K562 (cell line): ENCODE data around the gene HRAS. TPM values are rescaled to one million over a fixed set of nuclear protein-coding genes. Genes with fewer than 3 reads are reported as not detected.
A peak's percentile ranks its signal among the peaks of the same experiment; 100 is the strongest.

Experiments used
- ATAC-seq: fragments of 200-7000 bp; cut with Tn5 transposase; 3 replicates; pipeline ENCODE4 v1.9.1; 2020; ENCODE audit warnings: moderate library complexity
- BruUV-seq: library from RNA; stranded (reverse); fragments of 400-500 nt; replicated peaks from 2 replicates; lab custom pipeline; 2021; lab: Mats Ljungman, UMichigan
- CTCF ChIA-PET: fragments of 300-600 bp; formaldehyde crosslinking; extraction: SDS; loops from one replicate; lab custom pipeline; 2021; ENCODE audit warnings: low intra/inter-chr PET ratio; lab: Yijun Ruan, JAX
- POLR2A ChIA-PET: fragments of 300-600, 350-650 bp; sonication (Branson Sonifier 250); formaldehyde crosslinking; extraction: SDS; loops from one replicate; lab custom pipeline; 2021; ENCODE audit warnings: antibody characterized with exemption, inconsistent platforms; lab: Yijun Ruan, JAX
- DNase-seq, 4 experiments: peaks; one replicate each; pipeline versions ENCODE4 v3.0.0 to v3.0.0-alpha.2; 2011 to 2018; ENCODE audit warnings: low spot score in 3 of 4, mixed read lengths in 3 of 4; ENCODE audit errors: extremely low read depth in 1 of 4
- FAIRE-seq: peaks from 2 replicates; lab custom pipeline; 2011; peaks lifted over from hg19 to GRCh38; lab: Jason Lieb, UNC
- H2AFZ ChIP-seq: 2 replicates; pipeline ENCODE4 v1.6.0; 2011; ENCODE audit warnings: low read depth, low read length, control low read depth, inconsistent platforms
- H3K27ac ChIP-seq: fragments of 200-600 bp; 3 replicates; pipeline ENCODE4 v1.8.0; 2011; ENCODE audit warnings: low read depth, mild to moderate bottlenecking, control low read depth, inconsistent platforms, low read length, moderate library complexity, mixed read lengths; ENCODE audit errors: extremely low read depth
- H3K27me3 ChIP-seq, 2 experiments: fragments of 300-600 bp in 1 of 2; 2 replicates in 1 of 2; 3 replicates in 1 of 2; pipeline versions ENCODE4 v1.6.0 to v1.8.0; 2011; ENCODE audit warnings: inconsistent platforms in 2 of 2, low read length in 2 of 2, mild to moderate bottlenecking in 1 of 2, mixed read lengths in 1 of 2, moderate library complexity in 1 of 2; ENCODE audit not compliant: control insufficient read depth in 2 of 2, insufficient read depth in 2 of 2
- H3K36me3 ChIP-seq: fragments of 300-600 bp; 3 replicates; pipeline ENCODE4 v1.8.0; 2011; ENCODE audit warnings: mild to moderate bottlenecking, low read length, inconsistent platforms; ENCODE audit not compliant: control insufficient read depth, insufficient read depth
- H3K4me1 ChIP-seq, 2 experiments: fragments of 200-600 bp in 1 of 2; replicated peaks in 1 of 2; 2 replicates in 1 of 2; 3 replicates in 1 of 2; pipeline versions ENCODE4 v1.5.1 to v1.8.0; 2011; ENCODE audit warnings: inconsistent platforms in 2 of 2, low read length in 2 of 2, mild to moderate bottlenecking in 1 of 2, mixed read lengths in 1 of 2, moderate library complexity in 1 of 2; ENCODE audit not compliant: control insufficient read depth in 2 of 2, insufficient read depth in 2 of 2
- H3K4me2 ChIP-seq: 2 replicates; pipeline ENCODE4 v1.6.1; 2011; ENCODE audit warnings: low read length, control low read depth, inconsistent platforms, mixed read lengths; ENCODE audit not compliant: insufficient read depth
- H3K4me3 ChIP-seq: fragments of 200-600 bp; sonication (generic), shearing (Covaris generic); 2 replicates; pipeline ENCODE4 v1.5.1; 2016; ENCODE audit warnings: control low read depth, inconsistent platforms
- H3K79me2 ChIP-seq: fragments of 200-600 bp; 3 replicates; pipeline ENCODE4 v1.8.0; 2011; ENCODE audit warnings: low read length, inconsistent platforms; ENCODE audit not compliant: control insufficient read depth, insufficient read depth
- H3K9ac ChIP-seq, 2 experiments: 2 replicates each; pipeline versions ENCODE4 v1.6.0 to v1.6.1; 2011; ENCODE audit warnings: low read depth in 2 of 2, low read length in 2 of 2, control low read depth in 1 of 2, inconsistent platforms in 1 of 2, mild to moderate bottlenecking in 1 of 2, mixed read lengths in 1 of 2; ENCODE audit not compliant: insufficient read depth in 1 of 2
- H3K9me1 ChIP-seq: one replicate; pipeline ENCODE4 v1.6.0; 2011; ENCODE audit warnings: inconsistent platforms, mild to moderate bottlenecking, low read length, moderate library complexity; ENCODE audit not compliant: control insufficient read depth, insufficient read depth
- H3K9me3 ChIP-seq: replicated peaks from 2 replicates; pipeline ENCODE4 v1.5.1; 2011; ENCODE audit warnings: low read depth, low read length, inconsistent platforms; ENCODE audit not compliant: control insufficient read depth, insufficient read depth
- H4K20me1 ChIP-seq: replicated peaks from 2 replicates; pipeline ENCODE4 v1.6.1; 2011; ENCODE audit warnings: low read length, inconsistent platforms, mixed read lengths; ENCODE audit not compliant: control insufficient read depth, insufficient read depth
- CBX3 ChIP-seq, 2 experiments: IDR thresholded peaks; 1 replicate in 1 of 2; 2 replicates in 1 of 2; pipeline ENCODE4 v1.6.1; 2012; ENCODE audit warnings: inconsistent platforms in 2 of 2, low read length in 2 of 2, borderline replicate concordance in 1 of 2, control low read depth in 1 of 2
- CSDE1 ChIP-seq, 2 experiments: fragments of 450-650 bp; IDR thresholded peaks; 2 replicates each; pipeline ENCODE4 v1.6.1; 2016; ENCODE audit warnings: mild to moderate bottlenecking in 1 of 2
- FOXJ3 ChIP-seq: sonication (generic); formaldehyde crosslinking; IDR thresholded peaks from 2 replicates; pipeline ENCODE4 v1.4.0; 2020; ENCODE audit warnings: mild to moderate bottlenecking, missing genetic modification reagents
- HMGN3 ChIP-seq: IDR thresholded peaks from 2 replicates; pipeline ENCODE4 v1.6.1; 2011; ENCODE audit warnings: borderline replicate concordance, low read depth, mild to moderate bottlenecking, mixed read lengths, low read length; ENCODE audit not compliant: insufficient read length; ENCODE audit errors: extremely low read depth
- NCOA2 ChIP-seq, 2 experiments: fragments of 450-650 bp; IDR thresholded peaks; 2 replicates each; pipeline ENCODE4 v1.6.1; 2018; ENCODE audit warnings: mild to moderate bottlenecking in 2 of 2, moderate library complexity in 1 of 2; ENCODE audit not compliant: partially characterized antibody in 2 of 2
- TAF7 ChIP-seq: fragments of 450-650 bp; IDR thresholded peaks from 2 replicates; pipeline ENCODE4 v1.6.1; 2016; ENCODE audit warnings: missing genetic modification characterization, missing compliant biosample characterization
- TRIM24 ChIP-seq, 2 experiments: fragments of 450-650 bp; IDR thresholded peaks; 2 replicates each; pipeline ENCODE4 v1.6.1; 2016
- ZC3H4 ChIP-seq: sonication (generic); formaldehyde crosslinking; IDR thresholded peaks from 2 replicates; pipeline ENCODE4 v1.9.0; 2021; ENCODE audit warnings: missing genetic modification reagents, borderline replicate concordance
- ZNF263 ChIP-seq: sonication (generic); formaldehyde crosslinking; IDR thresholded peaks from 2 replicates; pipeline ENCODE4 v1.8.0; 2022; ENCODE audit warnings: mild to moderate bottlenecking, missing genetic modification reagents, borderline replicate concordance
- WGBS: fragments of 100-300 bp; shearing (Covaris generic); methylation state at CpG from one replicate; pipeline ENCODE4 v1.1.6; 2016; ENCODE audit warnings: low coverage, mixed read lengths; ENCODE audit not compliant: insufficient coverage; ENCODE audit errors: missing lambda C conversion rate; 5-methylcytosine and 5-hydroxymethylcytosine counted together
- in situ Hi-C: fragments of 300-500 bp; cut with MboI; formaldehyde crosslinking; loops from 4 replicates; pipeline ENCODE4 v1.15.0; 2018; ENCODE audit warnings: inconsistent platforms, mixed read lengths
- intact Hi-C: fragments of 100-400 bp; cut with micrococcal nuclease; formaldehyde crosslinking; loops from 2 replicates; pipeline ENCODE4 v1.14.2; 2022
- polyA plus RNA-seq, 8 experiments: library from polyadenylated mRNA; depleted of rRNA in 4 of 8; stranded (reverse) in 5 of 8; unstranded in 3 of 8; fragments of >200 nt; fragmentation: Nextera tagmentation in 2 of 8; fragmentation: Illumina TruSeq in 1 of 8; extraction: Ambion mirVana in 2 of 8; extraction: Trizol in 1 of 8; gene quantifications; 2 replicates each; pipeline versions ENCODE4 v1.2.1 to v1.2.3, GENCODE V29; 2011 to 2014; ENCODE audit warnings: inconsistent platforms in 1 of 8, missing spikeins in 1 of 8
- total RNA-seq, 7 experiments: library from RNA; depleted of rRNA in 6 of 7; stranded (reverse); fragments of >200 nt in 6 of 7; fragmentation: Illumina TruSeq in 2 of 7; extraction: Trizol in 2 of 7; gene quantifications; 2 replicates each; pipeline versions ENCODE4 v1.2.1 to v1.2.3, GENCODE V29; 2011 to 2021; ENCODE audit warnings: low replicate concordance in 1 of 7

The HRAS gene
- total and polyA plus RNA-seq, 9 of the 15 experiments (the other 6 are each of a cell fraction or from before 2014, with no cell fraction given), result 2.8 to 73.5 (median 29.6) TPM

DNA sequence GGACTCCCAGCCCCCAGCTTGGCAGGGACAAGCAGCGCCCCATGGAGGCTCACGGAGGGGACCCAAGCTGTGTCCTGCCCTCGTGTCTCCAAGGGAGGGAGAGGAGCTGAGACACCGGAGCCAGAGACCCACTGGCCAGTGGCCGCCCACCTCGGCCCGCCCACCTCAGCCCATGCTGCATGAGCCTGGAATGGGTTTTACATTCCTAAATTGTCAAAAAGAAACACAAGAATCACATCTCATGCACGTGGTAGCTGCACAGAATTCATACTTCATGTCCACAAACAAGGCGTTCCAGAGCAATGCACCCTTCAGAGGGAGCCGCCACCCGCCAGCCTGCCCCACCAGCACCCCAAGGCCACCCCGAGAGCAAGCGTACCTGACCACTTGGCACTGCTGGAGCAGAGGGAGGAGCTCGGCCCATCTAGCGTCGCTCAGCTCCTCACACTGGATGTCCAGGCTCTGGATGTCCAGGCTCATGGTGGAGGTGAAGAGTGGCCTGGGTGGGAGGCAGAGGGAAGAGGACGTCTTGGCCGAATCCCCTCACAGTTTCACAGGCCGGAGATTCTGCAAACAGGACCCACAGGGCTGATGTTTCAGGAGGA is 33.6 kb downstream of the HRAS start:
- H3K4me3 ChIP-seq, result no peak overlapping the region

DNA sequence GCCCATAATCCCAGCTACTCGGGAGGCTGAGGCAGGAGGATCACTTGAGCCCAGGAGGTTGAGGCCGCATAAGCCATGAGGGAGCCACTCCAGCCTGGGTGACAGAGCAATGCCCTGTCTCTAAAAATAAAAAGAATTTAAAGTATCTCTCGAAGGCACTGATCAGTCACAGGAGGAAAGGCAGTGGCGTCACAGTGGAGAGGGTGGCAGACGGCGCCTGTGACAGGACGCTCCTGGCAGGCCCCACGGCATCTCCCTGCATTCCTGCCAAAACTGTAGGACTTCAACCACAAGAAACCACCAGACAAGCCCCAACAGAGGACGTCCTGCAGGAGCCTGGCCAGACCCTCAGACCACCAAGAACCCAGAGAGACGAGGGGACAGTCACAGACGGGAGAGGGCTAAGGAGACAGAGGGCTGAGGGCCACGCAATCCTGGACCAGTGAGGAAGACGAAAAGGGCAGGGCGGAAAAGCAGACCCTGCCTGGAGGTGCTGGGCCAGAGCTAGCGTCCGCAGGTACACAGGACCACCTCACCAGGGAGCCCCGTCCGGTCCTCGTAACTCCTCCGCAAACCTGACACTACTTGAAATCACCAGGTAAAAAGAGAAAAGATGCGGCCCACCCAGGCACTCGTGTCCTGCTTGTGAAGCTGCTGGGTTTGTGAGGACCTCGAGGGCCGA is 34.2 kb downstream of the HRAS start:
- H4K20me1 ChIP-seq, result no peaks in the 10 kb centered on the region

More for the DNA sequence above, 33.6 kb downstream of the HRAS start:
- peaks cover 4% of the 10 kb centered on the region for H3K9me3 ChIP-seq
- peak overlapping the region in 1 of 2 experiments; percentile 86; a peak in 2 of 4 replicates for H3K9ac ChIP-seq
- peaks cover 11 to 79% of the 10 kb centered on the region in 2 experiments for H3K4me1 ChIP-seq
- CTCF ChIA-PET, result no interaction called here
- H3K4me2 ChIP-seq, result no peak overlapping the region
- BruUV-seq, result no TSS peak
- 87% methylated on average over 15 of the region's 19 CpGs for WGBS
- no peaks in the 10 kb centered on the region for H3K27me3 ChIP-seq
- no peak overlapping the region for H3K27ac ChIP-seq
- peaks cover 3% of the 10 kb centered on the region for H3K9me1 ChIP-seq
- TF ChIP-seq HMGN3 (peak; percentile 30), TRIM24 (IDR thresholded peaks at IDR 0.05) (no peak), CBX3 (IDR thresholded peaks at IDR 0.05; ENCODE audit: borderline replicate concordance in 1 of 2, low read length in 2 of 2) (no peak)
- TF ChIP-seq, all 486 proteins: peak for 1
- H2AFZ ChIP-seq, result no peak overlapping the region
- no peak for FAIRE-seq
- no peak for DNase-seq
- intact Hi-C loops, result no loop called here
- H3K36me3 ChIP-seq, result peaks cover 61% of the 10 kb centered on the region
- H3K79me2 ChIP-seq, result peaks cover 61% of the 10 kb centered on the region
- in situ Hi-C loops, result loop anchor here (5.0 kb wide), 1 partner anchor 49 kb away; the partner anchor contains the start of gene PTDSS2
- no peak for ATAC-seq
- H4K20me1 ChIP-seq, result no peaks in the 10 kb centered on the region
- POLR2A ChIA-PET, result interaction anchor here (0.6 to 2.9 kb wide), 3 partner anchors 9 to 41 kb away, joined by 3 to 11 read pairs (median 3); no protein-coding TSS in a partner anchor

More for the DNA sequence above, 34.2 kb downstream of the HRAS start:
- intact Hi-C loops, result no loop called here
- H3K9me3 ChIP-seq, result peaks cover 4% of the 10 kb centered on the region
- no TSS peak for BruUV-seq
- no peak overlapping the region for H3K27ac ChIP-seq
- TF ChIP-seq ZNF263 (no peak), ZC3H4 (CRISPR knock-in tag) (0 out of 2 replicates have a peak, but pooled peaks have one; percentile 53), TAF7 (tag) (no peak), NCOA2 (IDR thresholded peaks at IDR 0.05; ENCODE audit: partially characterized antibody in 2 of 2) (no peak), CSDE1 (IDR thresholded peaks at IDR 0.05) (no peak), FOXJ3 (CRISPR knock-in tag) (no peak)
- TF ChIP-seq, all 486 proteins: peak for 1
- H3K27me3 ChIP-seq, result no peaks in the 10 kb centered on the region
- H3K9me1 ChIP-seq, result peaks cover 3% of the 10 kb centered on the region
- in situ Hi-C loops, result loop anchor here (5.0 kb wide), 1 partner anchor 49 kb away; the partner anchor contains the start of gene PTDSS2
- ATAC-seq (no peak), FAIRE-seq (no peak), DNase-seq (no peak)
- WGBS, result 97% methylated on average over 23 of the region's 24 CpGs
- no peak overlapping the region for H3K4me3 ChIP-seq
- ChIA-PET POLR2A (interaction anchor here (0.6 to 2.9 kb wide), 3 partner anchors 9 to 40 kb away, joined by 3 to 11 read pairs (median 3); no protein-coding TSS in a partner anchor), CTCF (no interaction called here)
- no peak overlapping the region for H2AFZ ChIP-seq
- no peak overlapping the region for H3K4me2 ChIP-seq
- H3K9ac ChIP-seq, result no peak overlapping the region; a peak in 1 of 4 replicates
- peaks cover 57% of the 10 kb centered on the region for H3K79me2 ChIP-seq
- peaks cover 11 to 74% of the 10 kb centered on the region in 2 experiments for H3K4me1 ChIP-seq
- H3K36me3 ChIP-seq, result peaks cover 67% of the 10 kb centered on the region
